Dermis microvascular lymphatic vessel endothelial cell (primary cell): ENCODE measurements around the gene DTX3. TPM values are rescaled to one million over a fixed set of nuclear protein-coding genes. Genes with fewer than 3 reads are reported as not detected.

Experiments used
- total RNA-seq: library from RNA; depleted of rRNA; stranded (reverse); fragments of >200 nt; gene quantifications from 2 replicates; pipeline ENCODE4 v1.2.1, GENCODE V29; 2014

The DTX3 gene
- total RNA-seq, 1 donor from 2014 or later = 1.0 TPM

Other genes starting within 250 kb of the DTX3 start
- 3.1 and 9.1 TPM in 2 replicates for gene R3HDM2, start 173.8 kb upstream of the DTX3 start, total RNA-seq
- gene INHBC, start 170.0 kb upstream of the DTX3 start, total RNA-seq = not detected in 2 replicates
- not detected in 2 replicates for gene INHBE, start 149.5 kb upstream of the DTX3 start, total RNA-seq
- under 0.01 TPM in 1 of 2 replicates, not detected in the other for gene GLI1, start 145.0 kb upstream of the DTX3 start, total RNA-seq
- gene ARHGAP9, start 125.0 kb upstream of the DTX3 start, total RNA-seq = 0.13 TPM in 1 of 2 replicates, not detected in the other
- gene MARS1, start 116.8 kb upstream of the DTX3 start, total RNA-seq = 72.9 and 77.4 TPM in 2 replicates
- 6.2 and 10.1 TPM in 2 replicates for gene DDIT3, start 84.3 kb upstream of the DTX3 start, total RNA-seq
- 5.9 and 8.6 TPM in 2 replicates for gene MBD6, start 82.0 kb upstream of the DTX3 start, total RNA-seq
- gene DCTN2, start 57.6 kb upstream of the DTX3 start, total RNA-seq = 75.1 and 102 TPM in 2 replicates
- gene KIF5A, start 54.8 kb upstream of the DTX3 start, total RNA-seq = under 0.01 TPM in 2 replicates
- 10.9 and 15.2 TPM in 2 replicates for gene PIP4K2C, start 13.6 kb upstream of the DTX3 start, total RNA-seq
- 0.77 and 1.6 TPM in 2 replicates for gene ARHGEF25, start 6.6 kb downstream of the DTX3 start, total RNA-seq
- 0.13 TPM in 2 replicates for gene B4GALNT1, start 28.4 kb downstream of the DTX3 start, total RNA-seq
- gene OS9, start 89.3 kb downstream of the DTX3 start, total RNA-seq = 141 and 188 TPM in 2 replicates
- gene AGAP2, start 133.9 kb downstream of the DTX3 start, total RNA-seq = 0.26 and 0.51 TPM in 2 replicates
- 41.6 and 53.9 TPM in 2 replicates for gene TSPAN31, start 140.2 kb downstream of the DTX3 start, total RNA-seq
- 146 and 180 TPM in 2 replicates for gene CDK4, start 147.5 kb downstream of the DTX3 start, total RNA-seq
- gene MARCHF9, start 150.3 kb downstream of the DTX3 start, total RNA-seq = 3.0 and 5.8 TPM in 2 replicates
- gene CYP27B1, start 162.3 kb downstream of the DTX3 start, total RNA-seq = 0.13 and 0.39 TPM in 2 replicates
- gene METTL1, start 167.3 kb downstream of the DTX3 start, total RNA-seq = 2.4 and 4.0 TPM in 2 replicates
- gene EEF1AKMT3, start 167.8 kb downstream of the DTX3 start, total RNA-seq = 4.5 and 7.6 TPM in 2 replicates
- 15.2 and 18.5 TPM in 2 replicates for gene TSFM, start 178.0 kb downstream of the DTX3 start, total RNA-seq
- 0.90 and 1.3 TPM in 2 replicates for gene AVIL, start 213.9 kb downstream of the DTX3 start, total RNA-seq
- 46.9 and 84.1 TPM in 2 replicates for gene CTDSP2, start 241.9 kb downstream of the DTX3 start, total RNA-seq